ENCODE results near the gene PARD6G. TPM values are rescaled to one million over a fixed set of nuclear protein-coding genes. Genes with fewer than 3 reads are reported as not detected.

The PARD6G gene
- total RNA-seq, 6 experiments from 2014 or later, result 0.34 to 0.66 (median 0.50) TPM

- Mint-ChIP-seq H3K4me3 (no peak overlapping the region), H3K27ac (no peak overlapping the region), H3K36me3 (ENCODE audit: low read depth) (no peaks in the 10 kb centered on the region), H3K9me3 (peaks cover 4% of the 10 kb centered on the region; the same call in 1 of the 2 replicates), H3K4me1 (ENCODE audit: low read depth) (no peaks in the 10 kb centered on the region), H3K27me3 (ENCODE audit: insufficient read depth) (peaks cover 40% of the 10 kb centered on the region)
- no peak for TF ChIP-seq CTCF (IDR thresholded peaks at IDR 0.05)
- no peak for DNase-seq
Observed at GRCh38 chr18:80190311-80190710, 57.0 kb downstream of the PARD6G start.

- H3K27me3 Mint-ChIP-seq (ENCODE audit: insufficient read depth), result peaks cover 36% of the 10 kb centered on the region
- no peak for DNase-seq
- TF ChIP-seq CTCF (IDR thresholded peaks at IDR 0.05), result no peak
- H3K9me3 Mint-ChIP-seq, result peaks cover 4% of the 10 kb centered on the region; the same call in 1 of the 2 replicates
- no peak overlapping the region for H3K27ac Mint-ChIP-seq
- H3K4me1 Mint-ChIP-seq (ENCODE audit: low read depth), result no peaks in the 10 kb centered on the region
- no peaks in the 10 kb centered on the region for H3K36me3 Mint-ChIP-seq (ENCODE audit: low read depth)
- H3K4me3 Mint-ChIP-seq, result no peak overlapping the region
Observed at GRCh38 chr18:80189531-80189865, 57.8 kb downstream of the PARD6G start.

GRCh38 chr18:80188643-80189530, 58.4 kb downstream of the PARD6G start:
- DNase-seq, result no peak
- H3K4me3 Mint-ChIP-seq, result no peak overlapping the region

GRCh38 chr18:80187956-80188642, 59.2 kb downstream of the PARD6G start:
- H3K36me3 Mint-ChIP-seq (ENCODE audit: low read depth), result no peaks in the 10 kb centered on the region
- no peak for DNase-seq
- no peak overlapping the region for H3K4me3 Mint-ChIP-seq
- H3K27me3 Mint-ChIP-seq (ENCODE audit: insufficient read depth), result peaks cover 34% of the 10 kb centered on the region
- peaks cover 4% of the 10 kb centered on the region; the same call in 1 of the 2 replicates for H3K9me3 Mint-ChIP-seq
- no peak overlapping the region for H3K27ac Mint-ChIP-seq
- TF ChIP-seq CTCF (IDR thresholded peaks at IDR 0.05), result no peak
- peaks cover 6% of the 10 kb centered on the region; the same call in 1 of the 2 replicates for H3K4me1 Mint-ChIP-seq (ENCODE audit: low read depth)

More at GRCh38 chr18:80188643-80189530, 58.4 kb downstream of the PARD6G start:
- no peak for TF ChIP-seq CTCF (IDR thresholded peaks at IDR 0.05)
- Mint-ChIP-seq H3K9me3 (peaks cover 4% of the 10 kb centered on the region; the same call in 1 of the 2 replicates), H3K27ac (no peak overlapping the region), H3K27me3 (ENCODE audit: insufficient read depth) (peaks cover 33% of the 10 kb centered on the region), H3K4me1 (ENCODE audit: low read depth) (no peaks in the 10 kb centered on the region), H3K36me3 (ENCODE audit: low read depth) (no peaks in the 10 kb centered on the region)

- Mint-ChIP-seq H3K36me3 (ENCODE audit: low read depth) (no peaks in the 10 kb centered on the region), H3K27ac (no peak overlapping the region), H3K4me3 (no peak overlapping the region), H3K4me1 (ENCODE audit: low read depth) (peaks cover 6% of the 10 kb centered on the region; the same call in 1 of the 2 replicates), H3K27me3 (ENCODE audit: insufficient read depth) (peaks cover 37% of the 10 kb centered on the region), H3K9me3 (peaks cover 4% of the 10 kb centered on the region; the same call in 1 of the 2 replicates)
- DNase-seq, result no peak
- TF ChIP-seq CTCF (IDR thresholded peaks at IDR 0.05), result no peak
Observed at GRCh38 chr18:80185545-80185944, 61.8 kb downstream of the PARD6G start.
